Muscle layer of duodenum (tissue), 2 donors: ENCODE data around the gene PDHB.

Source experiments
- H3K27ac ChIP-seq: one replicate; pipeline ENCODE4 v1.7.0; 2013; ENCODE audit warnings: mild to moderate bottlenecking, low read length
- H3K27me3 ChIP-seq: one replicate; pipeline ENCODE4 v1.7.0; 2013; ENCODE audit warnings: low read depth, mild to moderate bottlenecking, control low read depth, low read length
- H3K36me3 ChIP-seq, 2 donors: one replicate each; pipeline ENCODE4 v1.7.0; 2013; ENCODE audit warnings: low read length in 2 of 2, control low read depth in 1 of 2, mild to moderate bottlenecking in 1 of 2; ENCODE audit not compliant: insufficient read depth in 2 of 2, control insufficient read depth in 1 of 2
- H3K4me1 ChIP-seq, 2 donors: one replicate each; pipeline ENCODE4 v1.7.0; 2013; ENCODE audit warnings: low read length in 2 of 2, mild to moderate bottlenecking in 2 of 2, control low read depth in 1 of 2, moderate library complexity in 1 of 2; ENCODE audit not compliant: insufficient read depth in 2 of 2, control insufficient read depth in 1 of 2
- H3K4me3 ChIP-seq, 2 donors: one replicate each; pipeline ENCODE4 v1.7.0; 2013; ENCODE audit warnings: low read length in 2 of 2, low read depth in 1 of 2, mild to moderate bottlenecking in 1 of 2
- H3K9me3 ChIP-seq, 2 donors: one replicate each; pipeline ENCODE4 v1.7.0; 2013; ENCODE audit warnings: low read length in 2 of 2, control low read depth in 1 of 2, mild to moderate bottlenecking in 1 of 2; ENCODE audit not compliant: control insufficient read depth in 1 of 2
- donor health status: healthy.

The PDHB gene

DNA sequence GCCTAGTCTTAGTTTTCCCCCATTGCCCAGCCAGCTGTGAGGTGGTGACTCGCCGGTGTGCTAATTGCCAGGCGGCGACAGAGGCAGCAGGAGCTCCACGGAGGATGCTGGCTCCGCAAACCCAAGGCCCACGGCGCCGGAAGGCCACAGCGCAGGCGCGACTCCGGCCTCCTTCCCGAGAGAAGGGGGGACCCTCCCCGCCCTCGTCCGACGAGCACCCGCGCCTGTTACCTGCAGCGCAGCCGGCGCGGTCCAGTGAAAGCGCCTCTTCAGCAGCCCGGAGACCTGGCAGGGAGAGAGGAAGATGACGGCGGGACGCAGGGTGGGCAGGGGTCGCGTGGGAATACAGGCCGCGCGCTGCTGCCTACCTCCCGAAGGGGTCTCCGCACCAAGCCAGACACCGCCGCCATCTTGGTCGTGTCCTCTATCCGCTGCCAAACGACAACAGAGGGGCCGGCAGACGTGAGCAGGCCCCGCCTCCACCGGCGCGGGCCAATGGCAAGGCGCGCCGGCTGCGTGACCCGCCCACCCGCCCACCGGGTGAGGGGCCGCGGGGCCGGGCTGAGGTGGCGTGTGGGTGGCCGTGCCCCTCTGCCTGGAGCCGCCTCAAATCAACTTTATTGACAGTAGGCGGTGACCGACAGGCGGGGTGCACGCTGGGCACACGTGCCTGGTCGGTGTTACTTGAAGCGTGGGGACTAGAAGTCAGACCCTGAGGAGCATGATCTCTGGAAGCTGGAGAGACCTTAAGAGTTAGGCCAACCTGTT is at the start of gene PDHB:
PDHB (minus strand) TSS at position 433 of the 768 bp plus-strand sequence; CDS start at position 410, 23 bp downstream.
- Histone ChIP-seq H3K36me3 (peaks cover 28 to 31% of the 10 kb centered on the region in 2 donors), H3K4me3 (peak within 1 kb of the TSS; percentile 75 to 84), H3K9me3 (no peaks in the 10 kb centered on the region), H3K27me3 (no peaks in the 10 kb centered on the region), H3K27ac (peak within 1 kb of the TSS; percentile 87), H3K4me1 (peaks cover 3 to 29% of the 10 kb centered on the region in 2 donors)

DNA sequence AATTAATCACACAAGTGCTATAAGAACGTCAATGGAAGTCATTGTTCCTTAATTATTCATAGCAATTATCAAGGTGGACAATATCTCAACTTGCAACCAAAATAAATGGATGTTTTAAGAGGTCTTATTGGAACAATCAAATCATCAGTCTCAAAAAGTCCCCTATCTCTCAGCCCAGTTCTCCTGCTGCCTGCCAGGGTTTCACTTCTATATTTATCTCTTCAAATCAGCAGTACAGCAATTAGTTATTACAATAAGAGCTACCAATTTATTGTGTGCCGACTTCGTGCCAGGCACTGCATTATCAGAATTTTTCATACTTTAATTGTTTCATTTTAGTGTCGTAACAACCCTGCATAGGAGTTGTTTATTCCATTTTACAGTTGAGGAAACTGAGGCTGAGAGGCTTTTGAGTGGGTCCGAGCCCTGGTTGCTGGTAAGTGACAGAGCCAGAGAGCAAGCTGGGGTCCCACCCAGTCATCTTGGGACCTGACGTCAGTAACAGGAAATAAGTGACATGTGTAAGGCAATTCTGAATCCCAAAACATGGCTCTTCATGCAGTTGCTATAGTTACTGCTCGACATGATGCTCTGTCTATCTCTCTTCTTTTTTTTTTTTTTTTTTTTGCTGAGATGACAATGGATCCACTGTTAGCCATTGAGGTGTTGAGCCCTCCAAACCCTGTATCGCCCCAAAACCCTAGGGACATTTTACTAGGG is 49.4 kb upstream of the PDHB start:
- Histone ChIP-seq H3K4me1 (peaks cover 0 to 3% of the 10 kb centered on the region in 2 donors), H3K9me3 (no peaks in the 10 kb centered on the region), H3K27me3 (no peaks in the 10 kb centered on the region), H3K4me3 (no peak overlapping the region), H3K36me3 (no peaks in the 10 kb centered on the region), H3K27ac (no peak overlapping the region)

GRCh38 chr3:58480309-58480708 is 46.7 kb upstream of the PDHB start:
- no peaks in the 10 kb centered on the region for H3K27me3 ChIP-seq

GRCh38 chr3:58478781-58479180 is 45.1 kb upstream of the PDHB start:
- no peaks in the 10 kb centered on the region for H3K9me3 ChIP-seq
- H3K36me3 ChIP-seq: no peaks in the 10 kb centered on the region
- H3K4me1 ChIP-seq: peaks cover 0 to 3% of the 10 kb centered on the region in 2 donors
- H3K4me3 ChIP-seq: no peak overlapping the region
- H3K27ac ChIP-seq: no peak overlapping the region
- no peaks in the 10 kb centered on the region for H3K27me3 ChIP-seq

More at GRCh38 chr3:58480309-58480708, 46.7 kb upstream of the PDHB start:
- no peaks in the 10 kb centered on the region for H3K36me3 ChIP-seq
- H3K4me3 ChIP-seq: no peak overlapping the region
- peaks cover 0 to 3% of the 10 kb centered on the region in 2 donors for H3K4me1 ChIP-seq
- H3K27ac ChIP-seq: no peak overlapping the region
- H3K9me3 ChIP-seq: no peaks in the 10 kb centered on the region

GRCh38 chr3:58474967-58475578 is 41.4 kb upstream of the PDHB start:
- Histone ChIP-seq H3K4me3 (no peak overlapping the region), H3K9me3 (no peaks in the 10 kb centered on the region)

DNA sequence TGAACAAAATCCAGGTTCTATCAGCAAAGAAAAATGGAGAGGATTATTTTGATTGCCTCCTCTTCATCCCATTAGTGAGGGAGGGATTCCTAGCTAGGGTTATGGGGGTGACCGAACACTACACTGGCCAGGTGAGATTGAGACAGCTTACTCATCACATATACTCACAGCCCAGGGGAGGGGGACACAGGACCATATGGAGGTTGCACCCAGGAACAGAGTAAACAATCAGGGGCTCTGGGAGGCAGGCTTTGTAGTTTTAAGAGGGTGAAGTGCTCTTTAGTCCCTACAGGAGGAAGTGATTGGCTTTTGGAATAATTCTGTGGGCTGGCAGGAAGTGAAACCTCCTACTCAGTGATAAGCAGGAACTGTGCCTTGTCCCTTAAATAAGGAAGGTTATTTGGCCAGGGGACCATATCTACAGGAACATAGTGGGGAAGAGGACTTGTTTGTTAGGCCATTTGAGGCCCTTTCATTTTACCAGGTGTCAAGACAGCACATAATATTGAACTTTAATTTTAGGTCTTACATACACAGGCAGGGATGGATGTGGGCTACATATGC is 40.8 kb upstream of the PDHB start:
- no peaks in the 10 kb centered on the region for H3K9me3 ChIP-seq
- no peak overlapping the region for H3K4me3 ChIP-seq
- no peak overlapping the region for H3K27ac ChIP-seq
- no peaks in the 10 kb centered on the region for H3K27me3 ChIP-seq
- H3K36me3 ChIP-seq: no peaks in the 10 kb centered on the region
- H3K4me1 ChIP-seq: peaks cover 0 to 9% of the 10 kb centered on the region in 2 donors

More at GRCh38 chr3:58474967-58475578, 41.4 kb upstream of the PDHB start:
- peaks cover 0 to 9% of the 10 kb centered on the region in 2 donors for H3K4me1 ChIP-seq
- H3K27me3 ChIP-seq: no peaks in the 10 kb centered on the region
- no peaks in the 10 kb centered on the region for H3K36me3 ChIP-seq
- no peak overlapping the region for H3K27ac ChIP-seq

- H3K27ac ChIP-seq: no peak overlapping the region
- no peaks in the 10 kb centered on the region for H3K36me3 ChIP-seq
- H3K9me3 ChIP-seq: no peaks in the 10 kb centered on the region
- H3K4me3 ChIP-seq: no peak overlapping the region
- peaks cover 0 to 9% of the 10 kb centered on the region in 2 donors for H3K4me1 ChIP-seq
- H3K27me3 ChIP-seq: no peaks in the 10 kb centered on the region
These were observed 39.6 kb upstream of the PDHB start for GRCh38 chr3:58473275-58473674.

DNA sequence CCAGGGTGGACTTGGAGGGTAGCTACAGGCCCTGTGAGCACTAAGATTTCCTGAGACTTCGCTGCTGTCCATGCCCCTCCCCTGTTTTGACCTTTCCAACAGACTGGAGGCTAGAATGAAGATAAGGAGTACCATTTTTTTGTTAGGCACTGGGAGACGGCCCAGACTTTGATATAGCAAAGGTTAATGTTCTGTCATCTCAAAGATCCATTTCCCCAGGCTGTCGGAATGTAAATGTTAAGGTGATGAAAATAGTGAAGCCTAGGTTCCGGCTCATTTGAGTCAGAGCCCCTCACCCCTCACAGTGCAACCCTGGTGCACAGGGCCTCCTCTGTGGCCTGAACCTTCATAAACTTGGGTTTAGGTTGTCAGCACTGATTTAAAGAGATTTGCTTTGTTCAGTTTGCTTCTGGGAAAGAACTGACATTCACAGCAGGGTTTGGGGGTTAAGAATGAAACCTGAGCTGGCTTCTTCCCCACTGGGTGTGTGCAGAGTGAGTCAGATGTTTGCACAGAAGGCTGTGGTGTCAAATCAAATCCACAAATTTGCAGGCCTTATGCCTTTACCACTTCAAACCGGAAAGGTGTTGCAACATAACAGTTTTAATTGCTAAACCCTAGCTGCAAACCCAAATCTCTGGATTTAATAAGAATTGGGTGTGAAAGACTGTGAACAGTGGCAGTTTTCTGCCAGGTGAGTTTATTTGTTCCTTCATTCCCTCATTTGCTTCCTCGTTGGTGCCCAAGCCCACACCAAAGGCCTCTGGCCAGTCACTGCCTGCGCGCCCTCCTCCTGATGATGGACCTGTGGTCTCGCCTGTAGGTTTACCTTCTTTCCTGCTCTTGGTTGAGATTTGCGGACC is 37.6 kb upstream of the PDHB start:
- H3K9me3 ChIP-seq: no peaks in the 10 kb centered on the region
- peak overlapping the region; percentile 29 for H3K27ac ChIP-seq
- peaks cover 0 to 9% of the 10 kb centered on the region in 2 donors for H3K4me1 ChIP-seq
- no peaks in the 10 kb centered on the region for H3K27me3 ChIP-seq
- H3K36me3 ChIP-seq: no peaks in the 10 kb centered on the region
- H3K4me3 ChIP-seq: no peak overlapping the region

DNA sequence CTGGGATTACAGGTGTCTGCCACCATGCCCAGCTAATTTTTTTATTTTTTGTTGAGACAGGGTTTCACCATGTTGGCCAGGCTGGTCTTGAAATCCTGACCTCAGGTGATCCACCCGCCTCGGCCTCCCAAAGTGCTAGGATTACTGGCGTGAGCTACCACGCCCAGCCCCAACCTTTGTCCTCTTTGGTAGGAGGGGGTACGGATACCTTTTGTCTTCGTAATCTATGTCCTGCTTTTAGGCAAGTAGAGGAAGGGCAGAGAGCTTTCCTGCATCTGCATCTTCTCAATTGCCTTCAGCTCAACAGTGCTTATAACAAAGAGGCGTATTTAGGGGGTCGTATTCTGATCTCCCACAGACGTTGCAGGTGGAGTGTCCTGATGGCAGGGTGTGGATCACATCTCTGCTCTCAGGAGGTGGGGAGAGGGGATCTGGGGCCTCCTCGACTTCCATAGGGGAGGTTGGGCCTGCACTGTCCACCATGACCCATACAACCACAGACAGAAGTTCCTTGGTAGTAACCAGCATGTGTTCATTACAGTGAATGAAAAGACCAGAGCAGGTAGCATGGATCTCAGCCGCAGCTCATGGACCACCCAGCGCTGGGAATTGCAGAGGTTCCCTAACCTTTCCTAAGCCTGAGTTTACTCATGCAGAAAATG is 36.9 kb upstream of the PDHB start:
- Histone ChIP-seq H3K27ac (no peak overlapping the region), H3K36me3 (no peaks in the 10 kb centered on the region), H3K4me3 (no peak overlapping the region), H3K4me1 (peaks cover 0 to 9% of the 10 kb centered on the region in 2 donors), H3K27me3 (no peaks in the 10 kb centered on the region), H3K9me3 (no peaks in the 10 kb centered on the region)

DNA sequence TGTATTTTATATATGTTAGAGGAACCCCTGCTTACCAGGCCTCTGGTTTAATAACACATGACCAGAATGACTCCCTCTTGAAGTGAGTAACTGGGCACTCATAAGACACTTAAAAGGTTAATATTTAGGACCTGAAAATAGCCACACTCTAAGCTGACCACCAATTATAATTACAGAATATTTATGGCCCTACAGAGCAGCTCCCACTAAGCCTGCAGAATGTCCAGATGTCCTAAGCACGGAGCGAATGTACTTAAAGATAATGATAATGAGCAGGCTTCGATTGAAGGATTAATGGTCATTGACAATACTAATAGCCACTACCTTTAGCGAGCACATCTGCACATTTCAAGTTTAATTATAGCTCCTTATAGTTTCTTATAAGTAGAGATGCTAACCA is 35.5 kb upstream of the PDHB start:
- H3K36me3 ChIP-seq: no peaks in the 10 kb centered on the region
- H3K9me3 ChIP-seq: no peaks in the 10 kb centered on the region
- H3K27ac ChIP-seq: no peak overlapping the region

More for the DNA sequence above, 35.5 kb upstream of the PDHB start:
- Histone ChIP-seq H3K27me3 (no peaks in the 10 kb centered on the region), H3K4me3 (no peak overlapping the region), H3K4me1 (peaks cover 0 to 9% of the 10 kb centered on the region in 2 donors)
